Endodermal cell (in vitro differentiated cells): Measurements from ENCODE around the gene CACFD1. TPM values are rescaled to one million over a fixed set of nuclear protein-coding genes. Genes with fewer than 3 reads are reported as not detected.
A peak's percentile ranks its signal among the peaks of the same experiment; 100 is the strongest.

Source experiments
- DNase-seq: peaks from one replicate; pipeline ENCODE4 v3.0.0-alpha.2; 2017
- H3K27ac ChIP-seq: 2 replicates; pipeline ENCODE4 v1.5.1; 2013; ENCODE audit warnings: mild to moderate bottlenecking, low read depth, low read length, moderate library complexity
- H3K27me3 ChIP-seq: 2 replicates; pipeline ENCODE4 v1.6.1; 2013; ENCODE audit warnings: mild to moderate bottlenecking, low read length, moderate library complexity; ENCODE audit not compliant: insufficient read depth, control insufficient read depth, poor library complexity, severe bottlenecking
- H3K36me3 ChIP-seq: 2 replicates; pipeline ENCODE4 v1.7.0; 2013; ENCODE audit warnings: mild to moderate bottlenecking, low read length, moderate library complexity; ENCODE audit not compliant: control insufficient read depth, insufficient read depth
- H3K4me1 ChIP-seq: one replicate; pipeline ENCODE4 v1.7.0; 2013; ENCODE audit warnings: low read length; ENCODE audit not compliant: control insufficient read depth, insufficient read depth
- H3K4me3 ChIP-seq: 2 replicates; pipeline ENCODE4 v1.5.1; 2013; ENCODE audit warnings: mild to moderate bottlenecking, low read length, moderate library complexity
- H3K9ac ChIP-seq: 2 replicates; pipeline ENCODE4 v1.6.1; 2013; ENCODE audit warnings: mild to moderate bottlenecking, low read length, moderate library complexity; ENCODE audit not compliant: poor library complexity, severe bottlenecking; ENCODE audit errors: extremely low read depth
- H3K9me3 ChIP-seq: 2 replicates; pipeline ENCODE4 v1.6.1; 2013; ENCODE audit warnings: mild to moderate bottlenecking, low read length, moderate library complexity; ENCODE audit not compliant: control insufficient read depth
- H3K27ac Mint-ChIP-seq: 2 replicates; pipeline ENCODE4 v1.8.0; 2020; ENCODE audit warnings: mixed read lengths
- H3K27me3 Mint-ChIP-seq: 2 replicates; pipeline ENCODE4 v1.8.0; 2021; ENCODE audit warnings: mild to moderate bottlenecking, mixed read lengths; ENCODE audit not compliant: insufficient read depth
- H3K36me3 Mint-ChIP-seq: 2 replicates; pipeline ENCODE4 v1.8.0; 2020; ENCODE audit warnings: low read depth, mixed read lengths
- H3K4me1 Mint-ChIP-seq: 2 replicates; pipeline ENCODE4 v1.8.0; 2020; ENCODE audit warnings: mixed read lengths
- H3K4me3 Mint-ChIP-seq: 2 replicates; pipeline ENCODE4 v1.8.0; 2020; ENCODE audit warnings: mild to moderate bottlenecking, moderate library complexity, mixed read lengths
- H3K9me3 Mint-ChIP-seq: 2 replicates; pipeline ENCODE4 v1.8.0; 2020; ENCODE audit warnings: mild to moderate bottlenecking, mixed read lengths
- CTCF ChIP-seq: fragments of 200-600 bp; sonication (generic); conservative IDR thresholded peaks from 2 replicates; pipeline ENCODE4 v1.5.0; 2021; ENCODE audit warnings: antibody characterized with exemption, mild to moderate bottlenecking
- WGBS, 2 experiments: methylation state at CpG; one replicate each; pipeline versions ENCODE4 v1.1.5 to v1.1.7; 2013; ENCODE audit warnings: missing lambda C conversion rate in 2 of 2, mixed read lengths in 1 of 2; ENCODE audit not compliant: insufficient coverage in 1 of 2, insufficient read length in 1 of 2; 5-methylcytosine and 5-hydroxymethylcytosine counted together
- total RNA-seq, 2 donors: library from RNA; stranded (reverse); fragmentation: NEBNext Ultra II Directional in 1 of 2; extraction: Animal tissue kit (Norgen Biotek cat#: 25700) in 1 of 2; gene quantifications; 2 replicates in 1 of 2; 3 replicates in 1 of 2; pipeline ENCODE4 v1.2.1, GENCODE V29; 2021

The CACFD1 gene
- total RNA-seq, 2 donors from 2014 or later: 30.6 to 35.0 TPM

- Mint-ChIP-seq H3K27ac (no peak overlapping the region), H3K4me3 (no peak overlapping the region), H3K9me3 (no peaks in the 10 kb centered on the region), H3K4me1 (no peaks in the 10 kb centered on the region), H3K27me3 (no peaks in the 10 kb centered on the region), H3K36me3 (no peaks in the 10 kb centered on the region)
- TF ChIP-seq CTCF: peak; percentile 71
- WGBS, 2 experiments: 93 to 94% methylated on average over 7 to 20 of the region's 20 CpGs
- Histone ChIP-seq H3K27ac (no peak overlapping the region), H3K4me3 (no peak overlapping the region), H3K9me3 (no peaks in the 10 kb centered on the region), H3K36me3 (no peaks in the 10 kb centered on the region), H3K4me1 (no peaks in the 10 kb centered on the region), H3K9ac (no peak overlapping the region), H3K27me3 (no peaks in the 10 kb centered on the region)
- DNase-seq: peak; percentile 82
Observed at GRCh38 chr9:133437753-133438531, 21.8 kb upstream of the CACFD1 start.

- H3K4me1 Mint-ChIP-seq: no peaks in the 10 kb centered on the region
Observed at GRCh38 chr9:133439337-133439736, 20.4 kb upstream of the CACFD1 start.

GRCh38 chr9:133440874-133441273 lies 18.9 kb upstream of the CACFD1 start:
- DNase-seq: no peak
- Histone ChIP-seq H3K4me3 (no peak overlapping the region), H3K9me3 (no peaks in the 10 kb centered on the region), H3K4me1 (no peaks in the 10 kb centered on the region), H3K9ac (no peak overlapping the region), H3K36me3 (no peaks in the 10 kb centered on the region), H3K27ac (no peak overlapping the region), H3K27me3 (no peaks in the 10 kb centered on the region)
- H3K27ac Mint-ChIP-seq: no peak overlapping the region
- no peaks in the 10 kb centered on the region for H3K27me3 Mint-ChIP-seq
- no peaks in the 10 kb centered on the region for H3K9me3 Mint-ChIP-seq
- H3K4me1 Mint-ChIP-seq: no peaks in the 10 kb centered on the region
- TF ChIP-seq CTCF: no peak
- WGBS, 2 experiments: 91 to 95% methylated on average over 4 to 12 of the region's 12 CpGs
- no peaks in the 10 kb centered on the region for H3K36me3 Mint-ChIP-seq
- H3K4me3 Mint-ChIP-seq: no peak overlapping the region

More at GRCh38 chr9:133439337-133439736, 20.4 kb upstream of the CACFD1 start:
- no peak overlapping the region for H3K27ac Mint-ChIP-seq
- no peaks in the 10 kb centered on the region for H3K36me3 Mint-ChIP-seq
- DNase-seq: no peak
- H3K27ac ChIP-seq: no peak overlapping the region
- no peaks in the 10 kb centered on the region for H3K27me3 ChIP-seq
- H3K4me3 Mint-ChIP-seq: no peak overlapping the region
- no peaks in the 10 kb centered on the region for H3K36me3 ChIP-seq
- H3K9me3 ChIP-seq: no peaks in the 10 kb centered on the region
- no peaks in the 10 kb centered on the region for H3K27me3 Mint-ChIP-seq
- no peaks in the 10 kb centered on the region for H3K9me3 Mint-ChIP-seq
- WGBS, 2 experiments: 72 to 75% methylated on average over 4 of the region's 4 CpGs
- no peak for TF ChIP-seq CTCF
- H3K4me1 ChIP-seq: no peaks in the 10 kb centered on the region
- H3K4me3 ChIP-seq: no peak overlapping the region
- H3K9ac ChIP-seq: no peak overlapping the region
